Panc1 (cell line): Measurements from ENCODE around the gene UBE2J1. TPM values are rescaled to one million over a fixed set of nuclear protein-coding genes. Genes with fewer than 3 reads are reported as not detected.

Experiments
- ATAC-seq: fragments of 200-7000 bp; cut with Tn5 transposase; 2 replicates; pipeline ENCODE4 v1.9.1; 2020; ENCODE audit warnings: mild to moderate bottlenecking, moderate library complexity
- BruUV-seq: library from RNA; stranded (reverse); fragments of 400-500 nt; replicated peaks from 2 replicates; lab custom pipeline; 2021; lab: Mats Ljungman, UMichigan
- CTCF ChIA-PET: fragments of 300-600 bp; sonication (Branson Sonifier 250); formaldehyde crosslinking; loops from one replicate; lab custom pipeline; 2022; ENCODE audit warnings: antibody characterized with exemption; lab: Charles Lee
- POLR2A ChIA-PET: fragments of 300-600 bp; sonication (Branson Sonifier 250); formaldehyde crosslinking; loops from one replicate; lab custom pipeline; 2022; ENCODE audit warnings: antibody characterized with exemption; lab: Charles Lee
- DNase-seq: peaks from one replicate; pipeline ENCODE4 v3.0.0-alpha.2; 2010; ENCODE audit warnings: low read depth, low spot score
- H3K27ac ChIP-seq: 2 replicates; pipeline ENCODE4 v1.5.1; 2011; ENCODE audit warnings: mild to moderate bottlenecking, low read length, inconsistent platforms
- H3K27me3 ChIP-seq: fragments of 200-500 bp; sonication (Bioruptor generic); 2 replicates; pipeline ENCODE4 v1.6.0; 2014; ENCODE audit warnings: low read length, inconsistent platforms; ENCODE audit not compliant: control insufficient read depth, insufficient read depth
- H3K36me3 ChIP-seq: fragments of 200-500 bp; sonication (Bioruptor generic); 2 replicates; pipeline ENCODE4 v1.5.1; 2014; ENCODE audit warnings: inconsistent platforms, mild to moderate bottlenecking, low read length, moderate library complexity; ENCODE audit not compliant: control insufficient read depth, insufficient read depth
- H3K4me1 ChIP-seq: 2 replicates; pipeline ENCODE4 v1.5.1; 2011; ENCODE audit warnings: inconsistent platforms, mild to moderate bottlenecking, low read length, moderate library complexity; ENCODE audit not compliant: control insufficient read depth, insufficient read depth
- H3K4me3 ChIP-seq, 2 experiments: 2 replicates each; pipeline ENCODE4 v1.5.1; 2011 to 2012; ENCODE audit warnings: low read depth in 2 of 2, low read length in 2 of 2, mild to moderate bottlenecking in 2 of 2, inconsistent platforms in 1 of 2, moderate library complexity in 1 of 2
- H3K9me3 ChIP-seq: fragments of 200-500 bp; sonication (Bioruptor generic); 2 replicates; pipeline ENCODE4 v1.5.1; 2014; ENCODE audit warnings: low read depth, mild to moderate bottlenecking, inconsistent platforms, low read length, moderate library complexity; ENCODE audit not compliant: control insufficient read depth, insufficient read depth
- CTCF ChIP-seq: fragments of 450-650 bp; IDR thresholded peaks from 2 replicates; pipeline ENCODE4 v1.5.1; 2017; ENCODE audit warnings: mild to moderate bottlenecking
- POLR2AphosphoS5 ChIP-seq: IDR thresholded peaks from 2 replicates; pipeline ENCODE4 v1.6.1; 2012; ENCODE audit warnings: mild to moderate bottlenecking, low read depth, low read length, moderate library complexity
- REST ChIP-seq, 2 experiments: IDR thresholded peaks; 2 replicates each; pipeline ENCODE4 v1.6.1; 2011 to 2012; ENCODE audit warnings: low read depth in 2 of 2, control low read depth in 1 of 2, low read length in 1 of 2, mild to moderate bottlenecking in 1 of 2, moderate library complexity in 1 of 2; ENCODE audit not compliant: insufficient read depth in 1 of 2
- SIN3A ChIP-seq: IDR thresholded peaks from 2 replicates; pipeline ENCODE4 v1.6.1; 2012; ENCODE audit warnings: low read depth, mild to moderate bottlenecking, low read length, moderate library complexity, borderline replicate concordance; ENCODE audit not compliant: insufficient read depth
- TCF7L2 ChIP-seq: IDR thresholded peaks from 2 replicates; pipeline ENCODE4 v1.6.1; 2011; ENCODE audit warnings: mild to moderate bottlenecking, low read depth, low read length, inconsistent platforms
- in situ Hi-C: cut with HindIII; loops from 2 replicates; pipeline ENCODE4 v1.10.0; 2016; ENCODE audit warnings: low sequenced_read_pairs, low pct_unique_long_range_greater_than_20kb
- intact Hi-C: fragments of 100-400 bp; cut with micrococcal nuclease; formaldehyde crosslinking; loops from one replicate; pipeline ENCODE4 v1.10.0; 2022; ENCODE audit not compliant: unreplicated experiment
- total RNA-seq: library from RNA; stranded (reverse); gene quantifications from one replicate; pipeline ENCODE4 v1.2.1, GENCODE V29; 2021; ENCODE audit not compliant: unreplicated experiment

UBE2J1 gene
- total RNA-seq, 1 experiment from 2014 or later: 30.5 TPM

- ATAC-seq (no peak), DNase-seq (no peak)
- no peaks in the 10 kb centered on the region for H3K9me3 ChIP-seq
- no peak overlapping the region for H3K27ac ChIP-seq
- TF ChIP-seq REST (IDR thresholded peaks at IDR 0.05; ENCODE audit: insufficient read depth in 1 of 2, low read depth in 2 of 2, low read length in 1 of 2): no peak
- TF ChIP-seq POLR2AphosphoS5: no peak
- TF ChIP-seq TCF7L2: no peak
- no peak for TF ChIP-seq CTCF
- no peak for TF ChIP-seq SIN3A
- 0 out of 2 replicates have a peak, but pooled peaks cover 4% of the 10 kb centered on the region for H3K4me1 ChIP-seq
- no peaks in the 10 kb centered on the region for H3K27me3 ChIP-seq
- ChIA-PET CTCF (no interaction called here), POLR2A (no interaction called here)
- BruUV-seq: no TSS peak
- intact Hi-C loops (loop anchor here (10.0 kb wide), 1 partner anchor 376 kb away; no protein-coding TSS in a partner anchor), in situ Hi-C loops (no loop called here)
- no peak overlapping the region for H3K4me3 ChIP-seq
- no peaks in the 10 kb centered on the region for H3K36me3 ChIP-seq
These were observed 8.6 kb upstream of the UBE2J1 start for GRCh38 chr6:89361171-89361570.

- Histone ChIP-seq H3K27me3 (no peaks in the 10 kb centered on the region), H3K36me3 (no peaks in the 10 kb centered on the region), H3K4me3 (no peak overlapping the region), H3K9me3 (no peaks in the 10 kb centered on the region), H3K27ac (no peak overlapping the region), H3K4me1 (0 out of 2 replicates have a peak, but pooled peaks cover 4% of the 10 kb centered on the region)
- POLR2A ChIA-PET: no interaction called here
- CTCF ChIA-PET: no interaction called here
- ATAC-seq (no peak), DNase-seq (no peak)
- intact Hi-C loops: loop anchor here (10.0 kb wide), 1 partner anchor 376 kb away; no protein-coding TSS in a partner anchor
- TF ChIP-seq POLR2AphosphoS5: no peak
- TF ChIP-seq SIN3A: no peak
- no peak for TF ChIP-seq REST (IDR thresholded peaks at IDR 0.05; ENCODE audit: insufficient read depth in 1 of 2, low read depth in 2 of 2, low read length in 1 of 2)
- no peak for TF ChIP-seq TCF7L2
- TF ChIP-seq CTCF: no peak
- BruUV-seq: no TSS peak
- in situ Hi-C loops: no loop called here
These were observed 8.0 kb upstream of the UBE2J1 start for GRCh38 chr6:89360415-89360999.
